Keratinocyte (primary cell): Measurements from ENCODE around the gene RAB27B. TPM values are rescaled to one million over a fixed set of nuclear protein-coding genes. Genes with fewer than 3 reads are reported as not detected.

Experiments
- DNase-seq: peaks from one replicate; pipeline ENCODE4 v3.0.0-alpha.2; 2011; ENCODE audit warnings: low read depth, missing footprints, low spot score
- FAIRE-seq: peaks from 2 replicates; lab custom pipeline; 2011; peaks lifted over from hg19 to GRCh38; lab: Jason Lieb, UNC
- H2AFZ ChIP-seq: 2 replicates; pipeline ENCODE4 v1.6.0; 2012; ENCODE audit warnings: low read length, control low read depth, inconsistent platforms; ENCODE audit not compliant: control insufficient read depth
- H3K27ac ChIP-seq: 2 replicates; pipeline ENCODE4 v1.5.1; 2011; ENCODE audit warnings: low read length; ENCODE audit not compliant: control insufficient read depth, insufficient read depth
- H3K27me3 ChIP-seq: 3 replicates; pipeline ENCODE4 v1.6.0; 2011; ENCODE audit warnings: low read length; ENCODE audit not compliant: control insufficient read depth, insufficient read depth; ENCODE audit errors: extremely low read depth
- H3K36me3 ChIP-seq, 2 experiments: 2 replicates in 1 of 2; 3 replicates in 1 of 2; pipeline ENCODE4 v1.5.1; 2011; ENCODE audit warnings: low read length in 2 of 2, mild to moderate bottlenecking in 1 of 2; ENCODE audit not compliant: control insufficient read depth in 2 of 2, insufficient read depth in 2 of 2; ENCODE audit errors: extremely low read depth in 1 of 2
- H3K4me1 ChIP-seq: 3 replicates; pipeline ENCODE4 v1.5.1; 2011; ENCODE audit warnings: low read length; ENCODE audit not compliant: control insufficient read depth, insufficient read depth; ENCODE audit errors: extremely low read depth
- H3K4me2 ChIP-seq: 3 replicates; pipeline ENCODE4 v1.6.0; 2011; ENCODE audit warnings: low read depth, low read length; ENCODE audit not compliant: control insufficient read depth, insufficient read depth; ENCODE audit errors: extremely low read depth
- H3K4me3 ChIP-seq, 3 experiments: fragments of 200-600 bp in 1 of 3; sonication (generic) in 1 of 3; 2 replicates in 2 of 3; 3 replicates in 1 of 3; pipeline ENCODE4 v1.5.1; 2011 to 2016; ENCODE audit warnings: low read length in 3 of 3, mild to moderate bottlenecking in 3 of 3, control low read depth in 2 of 3, inconsistent platforms in 1 of 3, low read depth in 1 of 3, mixed read lengths in 1 of 3, mixed run types in 1 of 3, moderate library complexity in 1 of 3; ENCODE audit not compliant: control insufficient read depth in 2 of 3, insufficient read depth in 2 of 3; ENCODE audit errors: extremely low read depth in 1 of 3
- H3K79me2 ChIP-seq: 2 replicates; pipeline ENCODE4 v1.6.0; 2012; ENCODE audit warnings: low read length; ENCODE audit not compliant: control insufficient read depth, insufficient read depth
- H3K9ac ChIP-seq: 3 replicates; pipeline ENCODE4 v1.6.0; 2011; ENCODE audit warnings: low read length; ENCODE audit not compliant: control insufficient read depth, insufficient read depth; ENCODE audit errors: extremely low read depth
- H3K9me1 ChIP-seq: 3 replicates; pipeline ENCODE4 v1.6.0; 2011; ENCODE audit warnings: low read length; ENCODE audit not compliant: control insufficient read depth, insufficient read depth; ENCODE audit errors: extremely low read depth
- H3K9me3 ChIP-seq: 2 replicates; pipeline ENCODE4 v1.5.1; 2012; ENCODE audit warnings: low read depth, low read length; ENCODE audit not compliant: control insufficient read depth
- H4K20me1 ChIP-seq: 3 replicates; pipeline ENCODE4 v1.6.0; 2011; ENCODE audit warnings: low read length; ENCODE audit not compliant: control insufficient read depth, insufficient read depth; ENCODE audit errors: extremely low read depth
- EZH2 ChIP-seq: IDR thresholded peaks from one replicate; pipeline ENCODE4 v1.6.1; 2012; ENCODE audit warnings: inconsistent platforms, mild to moderate bottlenecking, low read length, moderate library complexity
- dilution Hi-C: fragments of 300-500 bp; cut with MboI; formaldehyde crosslinking; loops from one replicate; pipeline ENCODE4 v1.7.0; 2020; ENCODE audit warnings: low sequenced_read_pairs; ENCODE audit not compliant: extremely low pct_ligation_motif_present
- polyA plus RNA-seq, 5 experiments: library from polyadenylated mRNA; depleted of rRNA in 3 of 5; stranded (reverse) in 3 of 5; stranded (forward) in 1 of 5; unstranded in 1 of 5; fragments of >200 nt; gene quantifications; 1 replicate in 1 of 5; 2 replicates in 3 of 5; 3 replicates in 1 of 5; pipeline versions ENCODE4 v1.2.1 to v1.2.3, GENCODE V29; 2011 to 2012; ENCODE audit warnings: missing spikeins in 2 of 5, low read depth in 1 of 5, low replicate concordance in 1 of 5
- TF ChIP-seq, protein P1 (sequence below), 3 experiments: IDR thresholded peaks in 1 of 3; conservative IDR thresholded peaks in 1 of 3; optimal IDR thresholded peaks in 1 of 3; 2 replicates in 2 of 3; 3 replicates in 1 of 3; pipeline versions ENCODE3 to v1.5.1; 2011; ENCODE audit warnings: low read length in 3 of 3, mild to moderate bottlenecking in 3 of 3, moderate library complexity in 2 of 3, control low read depth in 1 of 3, inconsistent platforms in 1 of 3; ENCODE audit not compliant: insufficient read depth in 2 of 3; ENCODE audit errors: extremely low read depth in 1 of 3

Gene RAB27B
- polyA plus RNA-seq, 1 donor (not counting 4 experiments of a cell fraction or from before 2014, with no cell fraction given): 4.2 TPM

DNA sequence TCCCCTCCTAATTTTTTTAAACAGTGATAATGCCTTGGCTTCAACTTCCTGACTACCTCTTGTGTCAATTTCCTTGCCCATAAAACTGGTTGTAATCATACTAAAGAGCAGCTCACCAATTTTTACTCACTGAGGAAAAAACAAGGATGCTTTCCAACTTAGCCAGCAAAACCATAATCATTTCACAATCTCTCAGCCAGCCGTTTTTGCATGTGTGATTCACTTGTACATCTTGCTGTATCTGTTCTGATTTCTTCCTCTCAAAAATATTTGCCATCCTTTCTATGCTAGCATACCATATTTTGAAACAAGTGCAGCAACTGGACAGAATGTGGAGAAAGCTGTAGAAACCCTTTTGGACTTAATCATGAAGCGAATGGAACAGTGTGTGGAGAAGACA is 60.7 kb downstream of the RAB27B start:
- Histone ChIP-seq H3K9ac (no peak overlapping the region), H3K27ac (no peak overlapping the region), H3K4me3 (no peak overlapping the region), H3K27me3 (no peaks in the 10 kb centered on the region), H3K79me2 (no peaks in the 10 kb centered on the region), H3K4me2 (no peak overlapping the region), H4K20me1 (no peaks in the 10 kb centered on the region), H3K9me1 (no peaks in the 10 kb centered on the region), H3K4me1 (no peaks in the 10 kb centered on the region), H3K36me3 (peaks cover 0 to 2% of the 10 kb centered on the region in 2 experiments), H3K9me3 (no peaks in the 10 kb centered on the region), H2AFZ (no peak overlapping the region)
- FAIRE-seq: peak; percentile 13
- no peak for DNase-seq
- dilution Hi-C loops: no loop called here
- TF ChIP-seq, protein P1, sequence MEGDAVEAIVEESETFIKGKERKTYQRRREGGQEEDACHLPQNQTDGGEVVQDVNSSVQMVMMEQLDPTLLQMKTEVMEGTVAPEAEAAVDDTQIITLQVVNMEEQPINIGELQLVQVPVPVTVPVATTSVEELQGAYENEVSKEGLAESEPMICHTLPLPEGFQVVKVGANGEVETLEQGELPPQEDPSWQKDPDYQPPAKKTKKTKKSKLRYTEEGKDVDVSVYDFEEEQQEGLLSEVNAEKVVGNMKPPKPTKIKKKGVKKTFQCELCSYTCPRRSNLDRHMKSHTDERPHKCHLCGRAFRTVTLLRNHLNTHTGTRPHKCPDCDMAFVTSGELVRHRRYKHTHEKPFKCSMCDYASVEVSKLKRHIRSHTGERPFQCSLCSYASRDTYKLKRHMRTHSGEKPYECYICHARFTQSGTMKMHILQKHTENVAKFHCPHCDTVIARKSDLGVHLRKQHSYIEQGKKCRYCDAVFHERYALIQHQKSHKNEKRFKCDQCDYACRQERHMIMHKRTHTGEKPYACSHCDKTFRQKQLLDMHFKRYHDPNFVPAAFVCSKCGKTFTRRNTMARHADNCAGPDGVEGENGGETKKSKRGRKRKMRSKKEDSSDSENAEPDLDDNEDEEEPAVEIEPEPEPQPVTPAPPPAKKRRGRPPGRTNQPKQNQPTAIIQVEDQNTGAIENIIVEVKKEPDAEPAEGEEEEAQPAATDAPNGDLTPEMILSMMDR (optimal IDR thresholded peaks at IDR 0.05 in 1 of 3, IDR thresholded peaks at IDR 0.05 in 1 of 3, conservative IDR thresholded peaks at IDR 0.05 in 1 of 3; ENCODE audit: extremely low read depth in 1 of 3, insufficient read depth in 2 of 3, low read length in 3 of 3): no peak
- TF ChIP-seq EZH2: no peak

DNA sequence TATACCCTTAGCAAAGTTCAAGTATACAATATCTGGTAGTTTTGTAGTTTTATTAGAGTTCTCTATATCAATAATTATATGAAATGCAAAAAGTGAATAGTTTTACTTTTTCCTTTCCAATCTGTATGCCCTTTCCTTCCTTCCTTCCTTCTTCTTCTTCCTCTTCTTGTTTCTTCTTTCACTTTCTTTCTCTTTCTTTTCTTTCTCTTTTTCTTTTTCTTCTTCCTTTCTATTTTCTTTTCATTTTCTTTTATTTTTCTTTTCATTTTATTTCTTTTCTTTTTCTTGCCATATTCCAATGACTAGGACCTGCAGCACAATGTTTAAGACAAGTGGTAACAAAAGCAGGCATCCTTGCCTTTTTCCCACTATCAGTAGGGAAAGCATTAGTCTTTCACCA is 71.2 kb downstream of the RAB27B start:
- Histone ChIP-seq H3K79me2 (no peaks in the 10 kb centered on the region), H3K4me2 (no peak overlapping the region), H2AFZ (no peak overlapping the region), H4K20me1 (no peaks in the 10 kb centered on the region), H3K9me1 (no peaks in the 10 kb centered on the region), H3K4me1 (no peaks in the 10 kb centered on the region), H3K9ac (no peak overlapping the region), H3K9me3 (no peaks in the 10 kb centered on the region), H3K36me3 (no peaks in the 10 kb centered on the region), H3K27me3 (no peaks in the 10 kb centered on the region), H3K4me3 (no peak overlapping the region), H3K27ac (no peak overlapping the region)
- no peak for FAIRE-seq
- dilution Hi-C loops: no loop called here
- no peak for DNase-seq
- no peak for TF ChIP-seq EZH2
- TF ChIP-seq, protein P1 (optimal IDR thresholded peaks at IDR 0.05 in 1 of 3, IDR thresholded peaks at IDR 0.05 in 1 of 3, conservative IDR thresholded peaks at IDR 0.05 in 1 of 3; ENCODE audit: extremely low read depth in 1 of 3, insufficient read depth in 2 of 3, low read length in 3 of 3): no peak
